ENCODE data around the gene CSNK1A1. TPM values are rescaled to one million over a fixed set of nuclear protein-coding genes. Genes with fewer than 3 reads are reported as not detected.

Gene CSNK1A1
- polyA plus RNA-seq, 1 of the 3 experiments (the other 2 are of a cell fraction) = 70.7 TPM

- no peaks in the 10 kb centered on the region for H4K20me1 ChIP-seq (ENCODE audit: insufficient read depth)
- DNase-seq = no peak
- no peaks in the 10 kb centered on the region for H3K9me3 ChIP-seq
- peaks cover 42% of the 10 kb centered on the region for H3F3A ChIP-seq (replicated peaks; ENCODE audit: insufficient read depth)
- H3K4me1 ChIP-seq (ENCODE audit: control insufficient read depth in 1 of 2, insufficient read depth in 2 of 2, low read depth in 1 of 2, low read length in 1 of 2) = peaks cover 10 to 28% of the 10 kb centered on the region in 2 experiments
- H3K36me3 ChIP-seq (replicated peaks in 1 of 2; ENCODE audit: control insufficient read depth in 1 of 2, insufficient read depth in 2 of 2, low read length in 1 of 2) = no peaks in the 10 kb centered on the region
- CTCF ChIA-PET = interaction anchor here (0.7 to 7.1 kb wide), 5 partner anchors 7 to 242 kb away, joined by 3 to 111 read pairs (median 21); partner anchors contain the start of gene CSNK1A1
- TF ChIP-seq TCF12 (IDR thresholded peaks at IDR 0.05) (peak; percentile 22), JUND (IDR thresholded peaks at IDR 0.05) (no peak), TAF1 (IDR thresholded peaks at IDR 0.05; ENCODE audit: borderline replicate concordance, low read depth, low read length) (no peak)
- H3K9ac ChIP-seq = no peak overlapping the region
- H3K79me2 ChIP-seq (ENCODE audit: insufficient read depth) = peaks cover 5% of the 10 kb centered on the region; the same call in 1 of the 2 replicates
- peak overlapping the region; percentile 7 to 98; a peak in 2 of 4 replicates for H3K27ac ChIP-seq (ENCODE audit: low read depth in 2 of 2, low read length in 1 of 2)
- POLR2A ChIA-PET = no interaction called here
- H3K9me2 ChIP-seq = no peaks in the 10 kb centered on the region
- 24% methylated on average over 2 of the region's 2 CpGs for WGBS (ENCODE audit: low lambda C conversion rate)
- no peaks in the 10 kb centered on the region for H3K27me3 ChIP-seq (ENCODE audit: insufficient read depth)
- H2AFZ ChIP-seq (ENCODE audit: low read depth) = peak overlapping the region; percentile 38
- peak overlapping the region; percentile 13; the same call in 1 of the 2 replicates for H3K4me2 ChIP-seq
- no peak overlapping the region for H3K4me3 ChIP-seq (ENCODE audit: low read depth in 2 of 2, low read length in 1 of 2)
Observed at GRCh38 chr5:149559706-149560105, 8.5 kb upstream of the CSNK1A1 start.

- H3K4me2 ChIP-seq = peak overlapping the region; percentile 79; the same call in 1 of the 2 replicates
- H2AFZ ChIP-seq (ENCODE audit: low read depth) = no peak overlapping the region
- peaks cover 3 to 8% of the 10 kb centered on the region in 2 experiments; a peak in 2 of 4 replicates for H3K4me1 ChIP-seq (ENCODE audit: control insufficient read depth in 1 of 2, insufficient read depth in 2 of 2, low read depth in 1 of 2, low read length in 1 of 2)
- H3K27ac ChIP-seq (ENCODE audit: low read depth in 2 of 2, low read length in 1 of 2) = peak overlapping the region in 1 of 2 experiments; percentile 96; a peak in 2 of 4 replicates
- POLR2A ChIA-PET = interaction anchor here (1.5 kb wide), 1 partner anchor 107 kb away, joined by 4 read pairs; no protein-coding TSS in a partner anchor
- no peak for DNase-seq
- H3K4me3 ChIP-seq (ENCODE audit: low read depth in 2 of 2, low read length in 1 of 2) = no peak overlapping the region
- peaks cover 12% of the 10 kb centered on the region for H3F3A ChIP-seq (replicated peaks; ENCODE audit: insufficient read depth)
- no peaks in the 10 kb centered on the region for H3K27me3 ChIP-seq (ENCODE audit: insufficient read depth)
- no peaks in the 10 kb centered on the region for H3K9me3 ChIP-seq
- peaks cover under 1% of the 10 kb centered on the region; the same call in 1 of the 2 replicates for H4K20me1 ChIP-seq (ENCODE audit: insufficient read depth)
- CTCF ChIA-PET = interaction anchor here (0.5 to 7.0 kb wide), 15 partner anchors 9 to 195 kb away, joined by 3 to 79 read pairs (median 6); partner anchors contain the start of gene PCYOX1L
- peak overlapping the region; percentile 100; the same call in 1 of the 2 replicates for H3K9ac ChIP-seq
- TF ChIP-seq RCOR1 (IDR thresholded peaks at IDR 0.05; ENCODE audit: low read length) = no peak
- no peak for TF ChIP-seq RAD21 (IDR thresholded peaks at IDR 0.05; ENCODE audit: low read length)
- TF ChIP-seq TAF1 (IDR thresholded peaks at IDR 0.05; ENCODE audit: borderline replicate concordance, low read depth, low read length) = no peak
- TF ChIP-seq NRF1 (IDR thresholded peaks at IDR 0.05; ENCODE audit: low read depth, low read length) = no peak
- TF ChIP-seq EZH2phosphoT487 (IDR thresholded peaks at IDR 0.05; ENCODE audit: borderline replicate concordance, low read depth) = no peak
- no peak for TF ChIP-seq FOSL2 (IDR thresholded peaks at IDR 0.05; ENCODE audit: borderline replicate concordance, low read depth)
- no peak for TF ChIP-seq TEAD4 (IDR thresholded peaks at IDR 0.05; ENCODE audit: borderline replicate concordance, insufficient read depth)
- TF ChIP-seq FOXM1 (IDR thresholded peaks at IDR 0.05; ENCODE audit: low read depth) = no peak
- no peak for TF ChIP-seq JUND (IDR thresholded peaks at IDR 0.05)
- no peak for TF ChIP-seq ELF1 (IDR thresholded peaks at IDR 0.05)
- TF ChIP-seq MXI1 (IDR thresholded peaks at IDR 0.05; ENCODE audit: low read depth, low read length) = no peak
- no peak for TF ChIP-seq MAX (IDR thresholded peaks at IDR 0.05; ENCODE audit: low read depth)
- no peak for TF ChIP-seq ZBTB33 (IDR thresholded peaks at IDR 0.05; ENCODE audit: borderline replicate concordance, low read depth)
- no peak for TF ChIP-seq IRF3 (IDR thresholded peaks at IDR 0.05; ENCODE audit: low read depth, low read length)
- no peak for TF ChIP-seq NFIC (IDR thresholded peaks at IDR 0.05; ENCODE audit: borderline replicate concordance)
- no peak for TF ChIP-seq YY1 (IDR thresholded peaks at IDR 0.05; ENCODE audit: low read depth)
- H3K79me2 ChIP-seq (ENCODE audit: insufficient read depth) = peaks cover 46% of the 10 kb centered on the region
- H3K9me2 ChIP-seq = no peaks in the 10 kb centered on the region
- WGBS (ENCODE audit: low lambda C conversion rate) = 93% methylated on average over 18 of the region's 18 CpGs
- peaks cover 6 to 24% of the 10 kb centered on the region in 2 experiments for H3K36me3 ChIP-seq (replicated peaks in 1 of 2; ENCODE audit: control insufficient read depth in 1 of 2, insufficient read depth in 2 of 2, low read length in 1 of 2)
Observed at GRCh38 chr5:149552553-149553160, 1.4 kb upstream of the CSNK1A1 start.

Measured in SK-N-SH (cell line).